GM21447 (cell line): Measurements from ENCODE around the gene AMFR.
"Not testable (repeated sequence)": the region's sequence is repeated elsewhere in the genome, so short reads cannot be mapped to it uniquely, and the experiment has no call there.

Experiments
- ATAC-seq: cut with Tn5 transposase; IDR thresholded peaks from one replicate; pipeline ENCODE4 v1.9.1; 2021; ENCODE audit not compliant: unreplicated experiment

Gene AMFR

DNA sequence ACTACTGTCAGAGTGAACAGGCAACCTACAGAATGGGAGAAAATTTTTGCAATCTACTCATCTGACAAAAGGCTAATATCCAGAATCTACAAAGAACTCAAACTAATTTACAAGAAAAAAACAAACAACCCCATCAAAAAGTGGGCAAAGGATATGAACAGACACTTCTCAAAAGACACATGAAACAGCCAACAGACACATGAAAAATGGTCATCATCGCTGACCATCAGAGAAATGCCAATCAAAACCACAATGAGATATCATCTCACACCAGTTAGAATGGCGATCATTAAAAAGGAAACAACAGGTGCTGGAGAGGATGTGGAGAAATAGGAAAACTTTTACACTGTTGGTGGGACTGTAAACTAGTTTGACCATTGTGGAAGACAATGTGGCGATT is 28.6 kb downstream of the AMFR start:
- ATAC-seq = not testable (repeated sequence)

DNA sequence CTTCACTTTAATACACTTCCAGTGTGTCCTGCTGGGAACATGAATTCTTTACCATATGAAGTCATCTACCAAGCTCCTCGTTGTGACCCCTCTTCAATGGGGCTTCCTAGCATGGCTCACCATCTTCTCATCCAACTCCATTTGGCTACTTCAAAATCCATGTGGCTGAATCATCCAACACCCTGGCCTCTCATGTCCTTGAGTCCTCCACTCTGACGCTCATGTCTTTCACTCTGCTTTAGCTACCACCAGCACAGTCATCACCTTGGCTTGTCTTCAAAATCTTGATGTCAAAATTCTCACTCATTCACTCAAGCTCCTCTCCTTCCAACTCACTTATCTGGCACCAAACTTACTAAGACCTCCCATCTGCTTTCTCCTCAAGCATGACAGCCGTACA is 35.8 kb downstream of the AMFR start:
- ATAC-seq = no peak

DNA sequence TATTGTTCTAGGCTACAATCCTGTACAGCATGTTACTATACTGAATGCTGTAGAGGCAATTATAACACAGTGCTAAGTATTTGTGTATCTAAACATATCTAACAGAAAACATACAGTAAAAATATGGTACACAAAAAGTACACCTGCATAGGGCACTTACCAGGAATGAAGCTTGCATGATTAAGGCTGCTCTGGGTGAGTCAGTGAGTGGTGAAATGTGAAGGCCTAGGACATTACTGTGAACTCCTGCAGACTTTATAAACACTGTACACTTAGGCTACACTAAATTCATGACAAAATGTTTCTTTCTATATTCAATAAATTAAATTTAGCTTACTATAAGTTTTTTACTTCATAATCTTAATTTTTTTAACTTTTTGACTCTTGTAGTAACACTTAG is 37.1 kb downstream of the AMFR start:
- ATAC-seq = no peak

- ATAC-seq = no peak
Measured at GRCh38 chr16:56387396-56387795, 37.9 kb downstream of the AMFR start.

GRCh38 chr16:56384074-56384721 is 41.1 kb downstream of the AMFR start:
- no peak for ATAC-seq

DNA sequence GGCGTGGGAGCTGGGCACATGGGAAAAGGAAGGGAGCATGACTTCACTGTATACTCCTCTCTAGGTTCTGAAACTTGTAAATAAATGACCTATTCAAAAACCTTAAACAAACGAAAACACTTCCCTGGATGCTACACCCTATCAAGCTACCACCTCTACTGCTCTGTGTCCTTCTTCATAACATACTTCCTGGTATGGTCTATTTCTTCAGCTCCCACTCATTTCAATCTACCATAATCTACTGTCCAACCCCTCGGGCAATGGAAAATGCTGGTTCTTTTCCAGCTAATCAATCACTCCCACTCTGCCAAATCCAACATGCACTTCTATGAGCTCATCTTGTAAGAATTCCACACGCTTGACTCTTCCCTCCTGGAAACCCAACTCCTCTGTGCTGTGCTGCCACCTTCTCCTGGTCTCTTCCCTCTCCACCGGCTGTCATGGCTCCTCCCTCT is 42.4 kb downstream of the AMFR start:
- no peak for ATAC-seq

- ATAC-seq = no peak
Measured at GRCh38 chr16:56382459-56382858, 42.9 kb downstream of the AMFR start.

GRCh38 chr16:56380778-56381485 is 44.4 kb downstream of the AMFR start:
- ATAC-seq = not testable (repeated sequence)

DNA sequence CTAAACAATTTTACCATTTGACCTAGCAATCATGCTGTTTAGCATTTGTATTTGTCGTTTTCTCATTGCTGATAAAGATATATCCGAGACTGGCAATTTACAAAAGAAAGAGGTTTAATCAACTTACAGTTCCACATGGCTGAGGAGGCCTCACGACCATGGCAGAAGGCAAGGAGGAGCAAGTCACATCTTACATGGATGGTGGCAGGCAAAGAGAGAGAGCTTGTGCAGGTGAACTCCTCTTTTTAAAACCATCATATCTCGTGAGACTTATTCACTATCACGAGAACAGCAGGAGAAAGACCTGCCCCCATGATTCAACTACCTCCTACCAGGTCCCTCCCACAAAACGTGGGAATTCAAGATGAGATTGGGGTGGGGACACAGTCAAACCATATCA is 46.3 kb downstream of the AMFR start:
- ATAC-seq = not testable (repeated sequence)

- ATAC-seq = not testable (repeated sequence)
Measured at GRCh38 chr16:56375792-56376191, 49.6 kb downstream of the AMFR start.

GRCh38 chr16:56373003-56373402 is 52.3 kb downstream of the AMFR start:
- no peak for ATAC-seq

DNA sequence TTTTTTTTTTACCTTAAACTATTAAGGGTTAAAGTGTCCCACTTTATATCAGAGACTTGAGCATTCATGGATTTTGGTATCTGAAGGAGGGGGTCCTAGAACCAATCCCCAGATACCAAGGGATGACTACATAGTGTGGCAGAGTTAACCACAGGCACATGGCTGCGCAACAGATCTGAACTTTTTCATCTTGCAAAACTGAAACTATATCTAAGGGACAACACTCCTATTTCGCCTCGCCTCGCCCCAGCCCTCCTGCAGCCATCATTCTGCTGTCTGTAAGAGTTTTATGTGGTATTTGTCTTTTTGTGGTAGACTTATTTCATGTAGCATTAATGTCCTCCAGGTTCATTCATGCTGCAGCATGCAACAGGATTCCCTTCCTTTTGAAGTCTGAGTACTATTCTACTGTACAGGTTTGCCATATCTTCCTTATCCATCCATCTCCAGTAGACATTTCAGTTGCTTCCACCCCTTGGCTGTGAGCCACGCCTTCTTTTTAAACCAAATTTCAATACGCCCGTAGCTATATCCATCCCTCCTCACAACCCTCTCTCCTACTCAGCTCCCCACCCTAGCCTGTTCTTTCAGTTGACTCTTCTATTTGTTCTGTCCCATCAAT is 53.2 kb downstream of the AMFR start:
- no peak for ATAC-seq

DNA sequence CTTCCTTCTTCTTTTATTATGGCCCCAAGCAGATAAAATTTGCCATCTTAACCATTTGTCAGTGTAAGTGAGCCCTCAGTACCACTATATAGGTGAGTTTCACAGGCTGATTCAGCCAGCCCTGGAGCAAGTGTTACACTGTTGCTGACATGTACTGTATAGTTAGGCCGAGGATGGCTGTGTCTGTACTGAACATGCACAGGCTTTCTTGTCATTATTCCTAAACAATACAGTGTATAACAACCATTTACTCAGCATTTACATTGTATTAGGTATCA is 53.7 kb downstream of the AMFR start:
- ATAC-seq = no peak

- ATAC-seq = no peak
Measured at GRCh38 chr16:56370875-56371659, 54.3 kb downstream of the AMFR start.

DNA sequence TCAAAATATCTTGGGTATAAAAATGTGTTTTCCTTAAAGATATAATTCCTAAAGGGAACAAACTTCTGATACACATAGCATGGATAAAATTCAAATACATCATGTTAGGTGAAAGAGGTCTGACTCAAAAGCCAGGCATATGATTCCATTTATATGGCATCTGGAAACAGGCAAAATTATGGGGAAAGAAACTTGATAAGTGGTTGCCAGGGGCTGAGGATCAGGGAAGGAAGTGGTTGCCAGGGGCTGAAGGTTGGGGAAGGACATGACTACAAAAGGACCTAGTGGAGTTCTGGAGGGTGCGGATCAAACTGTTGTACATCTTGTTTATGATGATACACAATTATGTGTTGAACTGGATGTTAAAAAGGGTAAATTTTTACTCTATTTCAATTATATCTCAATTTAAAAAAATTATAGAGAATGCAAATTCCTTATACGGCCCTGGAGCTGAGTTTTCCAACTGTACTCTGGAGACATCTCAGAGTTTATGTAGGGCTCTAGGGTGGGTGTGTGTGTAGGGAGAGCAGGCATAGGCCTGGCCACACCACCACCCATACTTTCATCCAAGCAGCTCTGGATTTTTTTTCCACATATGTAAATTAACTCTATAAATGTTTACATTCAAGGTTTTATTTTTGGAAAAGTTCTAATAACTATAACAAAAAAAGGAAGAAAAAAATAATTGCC is 55.0 kb downstream of the AMFR start:
- no peak for ATAC-seq

DNA sequence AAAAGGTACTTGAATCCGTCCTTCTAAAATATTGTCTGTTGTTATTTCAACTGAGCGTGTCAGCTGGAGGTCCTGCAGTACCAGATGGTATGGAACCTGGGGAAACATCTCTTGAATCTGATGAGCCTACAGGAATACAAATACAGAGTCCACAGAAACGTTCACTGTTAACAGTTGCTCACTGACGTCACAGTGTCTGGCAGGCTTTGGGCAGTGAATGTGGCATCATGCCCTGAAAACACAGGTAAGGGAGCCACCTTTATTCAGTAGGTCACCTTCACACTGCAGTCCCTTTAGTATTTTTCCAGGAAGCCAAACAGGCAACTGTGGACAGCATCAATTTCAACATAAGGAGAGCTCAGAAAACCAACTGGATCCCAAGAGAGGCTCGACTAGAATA is 56.1 kb downstream of the AMFR start:
- no peak for ATAC-seq

GRCh38 chr16:56368545-56368944 is 56.8 kb downstream of the AMFR start:
- no peak for ATAC-seq

DNA sequence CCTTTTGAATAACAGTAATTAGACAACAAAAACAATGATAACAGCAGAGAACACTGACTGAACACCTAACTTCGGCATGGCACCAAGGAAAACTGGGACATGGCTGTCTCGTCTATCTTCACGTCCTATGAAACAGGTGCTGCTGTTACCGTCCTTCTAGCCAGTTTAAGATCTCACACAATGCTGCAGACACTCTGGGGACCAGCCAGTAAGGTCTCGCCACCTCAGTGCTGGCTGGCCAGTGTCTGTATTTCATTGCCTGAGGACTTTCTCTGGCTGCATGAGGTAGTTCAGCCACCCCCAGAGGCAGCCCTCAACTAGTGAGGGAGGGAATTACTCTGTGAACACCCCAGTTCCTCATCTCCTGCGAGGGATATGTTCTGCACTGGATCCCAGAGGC is 57.6 kb downstream of the AMFR start:
- no peak for ATAC-seq

- ATAC-seq = no peak
Measured at GRCh38 chr16:56366945-56367344, 58.4 kb downstream of the AMFR start.

DNA sequence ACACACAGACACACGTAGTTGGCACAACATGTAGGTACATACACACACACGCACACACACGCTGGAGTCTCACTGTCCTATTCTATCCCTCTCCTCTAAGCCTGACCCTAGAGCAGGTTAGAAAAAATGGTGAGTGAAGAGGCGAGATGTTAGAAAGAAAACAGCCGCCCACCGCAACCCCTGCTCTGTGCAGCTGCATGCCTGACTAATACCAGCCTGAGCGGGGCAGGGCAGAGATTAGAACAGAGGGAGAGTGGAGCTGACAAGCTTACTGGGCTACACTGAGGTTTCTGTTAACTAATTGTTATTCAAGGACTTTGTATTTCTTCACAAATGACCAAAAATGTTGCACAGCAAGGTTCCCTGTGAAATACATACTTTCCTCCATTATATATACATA is 59.8 kb downstream of the AMFR start:
- ATAC-seq = no peak

GRCh38 chr16:56364865-56365264 is 60.5 kb downstream of the AMFR start:
- ATAC-seq = no peak
